Measurements from ENCODE around the gene WWOX. TPM values are rescaled to one million over a fixed set of nuclear protein-coding genes. Genes with fewer than 3 reads are reported as not detected.

WWOX gene
- total RNA-seq, 5 donors from 2014 or later (not counting 1 experiment from before 2014, with no cell fraction given), result 21.2 to 26.0 (median 22.6) TPM

GRCh38 chr16:78666318-78666717, 566.9 kb downstream of the WWOX start:
- DNase-seq (no peak), ATAC-seq (replicated peaks in 1 of 4) (no peak)
- WGBS (ENCODE audit: insufficient coverage), result 100% methylated on average over 1 of the region's 4 CpGs
- Histone ChIP-seq H3K36me3 (ENCODE audit: control insufficient read depth in 2 of 2, extremely low read depth in 1 of 2, insufficient read depth in 1 of 2, low read length in 1 of 2) (no peaks in the 10 kb centered on the region), H3K27ac (ENCODE audit: low read length) (no peak overlapping the region), H3K4me3 (ENCODE audit: control insufficient read depth in 1 of 2, extremely low read depth in 1 of 2, low read length in 1 of 2) (no peak overlapping the region), H3K9me3 (no peaks in the 10 kb centered on the region), H3K27me3 (replicated peaks in 1 of 2; ENCODE audit: control insufficient read depth in 2 of 2, extremely low read depth in 1 of 2, insufficient read depth in 2 of 2, low read length in 1 of 2) (no peaks in the 10 kb centered on the region), H3K4me1 (ENCODE audit: control insufficient read depth in 1 of 2, extremely low read depth in 1 of 2, insufficient read depth in 2 of 2, low read length in 2 of 2) (no peaks in the 10 kb centered on the region)
- H3K4me3 Mint-ChIP-seq, result no peak overlapping the region
- ChIA-PET POLR2A (no interaction called here), CTCF (no interaction called here)
- H3K4me1 Mint-ChIP-seq, result no peaks in the 10 kb centered on the region
- H3K36me3 Mint-ChIP-seq, result no peaks in the 10 kb centered on the region
- H3K27ac Mint-ChIP-seq, result no peak overlapping the region
- no peaks in the 10 kb centered on the region for H3K27me3 Mint-ChIP-seq
- H3K9me3 Mint-ChIP-seq, result no peaks in the 10 kb centered on the region

DNA sequence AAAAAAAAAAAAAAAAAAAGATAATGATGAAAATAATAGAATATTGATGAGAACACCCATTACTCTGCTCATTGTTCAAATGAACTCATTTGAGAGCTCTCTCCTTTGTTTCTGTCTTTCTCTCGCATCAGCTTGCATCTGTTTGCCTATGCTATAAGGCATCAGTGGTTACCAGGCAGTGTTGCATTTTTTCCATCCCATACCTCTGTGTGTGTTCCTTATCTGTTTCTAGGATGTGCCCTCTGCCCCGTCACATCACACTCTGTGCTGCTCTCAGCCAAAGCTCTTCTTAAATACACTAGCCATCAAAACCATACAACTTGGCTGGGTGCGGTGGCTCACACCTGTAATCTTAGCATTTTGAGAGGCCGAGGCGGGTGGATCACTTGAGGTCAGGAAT, 568.2 kb downstream of the WWOX start:
- H3K4me3 Mint-ChIP-seq, result no peak overlapping the region
- POLR2A ChIA-PET, result interaction anchor here in 1 of 2 donors (0.6 kb wide), 1 partner anchor 154 kb away, joined by 3 read pairs; no protein-coding TSS in a partner anchor

GRCh38 chr16:78668393-78668792, 568.9 kb downstream of the WWOX start:
- ATAC-seq (replicated peaks in 1 of 4), result no peak
- H3K27ac Mint-ChIP-seq, result no peak overlapping the region
- H3K36me3 Mint-ChIP-seq, result no peaks in the 10 kb centered on the region
- Histone ChIP-seq H3K9me3 (no peaks in the 10 kb centered on the region), H3K27ac (ENCODE audit: low read length) (no peak overlapping the region), H3K27me3 (replicated peaks in 1 of 2; ENCODE audit: control insufficient read depth in 2 of 2, extremely low read depth in 1 of 2, insufficient read depth in 2 of 2, low read length in 1 of 2) (no peaks in the 10 kb centered on the region), H3K4me1 (ENCODE audit: control insufficient read depth in 1 of 2, extremely low read depth in 1 of 2, insufficient read depth in 2 of 2, low read length in 2 of 2) (no peaks in the 10 kb centered on the region), H3K36me3 (ENCODE audit: control insufficient read depth in 2 of 2, extremely low read depth in 1 of 2, insufficient read depth in 1 of 2, low read length in 1 of 2) (no peaks in the 10 kb centered on the region), H3K4me3 (ENCODE audit: control insufficient read depth in 1 of 2, extremely low read depth in 1 of 2, low read length in 1 of 2) (no peak overlapping the region)
- H3K4me3 Mint-ChIP-seq, result no peak overlapping the region
- H3K9me3 Mint-ChIP-seq, result no peaks in the 10 kb centered on the region
- no peaks in the 10 kb centered on the region for H3K27me3 Mint-ChIP-seq
- H3K4me1 Mint-ChIP-seq, result no peaks in the 10 kb centered on the region
- CTCF ChIA-PET, result no interaction called here
- no peak for DNase-seq
- WGBS (ENCODE audit: insufficient coverage), result 77% methylated on average over 3 of the region's 3 CpGs
- POLR2A ChIA-PET, result no interaction called here

More for the DNA sequence above, 568.2 kb downstream of the WWOX start:
- Mint-ChIP-seq H3K4me1 (no peaks in the 10 kb centered on the region), H3K27ac (no peak overlapping the region), H3K36me3 (no peaks in the 10 kb centered on the region), H3K27me3 (no peaks in the 10 kb centered on the region), H3K9me3 (no peaks in the 10 kb centered on the region)
- ATAC-seq (replicated peaks in 1 of 4), result no peak
- DNase-seq, result no peak
- H3K27ac ChIP-seq (ENCODE audit: low read length), result no peak overlapping the region
- no peaks in the 10 kb centered on the region for H3K4me1 ChIP-seq (ENCODE audit: control insufficient read depth in 1 of 2, extremely low read depth in 1 of 2, insufficient read depth in 2 of 2, low read length in 2 of 2)
- no peaks in the 10 kb centered on the region for H3K9me3 ChIP-seq
- H3K27me3 ChIP-seq (replicated peaks in 1 of 2; ENCODE audit: control insufficient read depth in 2 of 2, extremely low read depth in 1 of 2, insufficient read depth in 2 of 2, low read length in 1 of 2), result no peaks in the 10 kb centered on the region
- CTCF ChIA-PET, result no interaction called here
- H3K4me3 ChIP-seq (ENCODE audit: control insufficient read depth in 1 of 2, extremely low read depth in 1 of 2, low read length in 1 of 2), result no peak overlapping the region
- no peaks in the 10 kb centered on the region for H3K36me3 ChIP-seq (ENCODE audit: control insufficient read depth in 2 of 2, extremely low read depth in 1 of 2, insufficient read depth in 1 of 2, low read length in 1 of 2)
- WGBS (ENCODE audit: insufficient coverage), result 96% methylated on average over 4 of the region's 5 CpGs

GRCh38 chr16:78669994-78670393, 570.5 kb downstream of the WWOX start:
- Histone ChIP-seq H3K27ac (ENCODE audit: low read length) (no peak overlapping the region), H3K27me3 (replicated peaks in 1 of 2; ENCODE audit: control insufficient read depth in 2 of 2, extremely low read depth in 1 of 2, insufficient read depth in 2 of 2, low read length in 1 of 2) (no peaks in the 10 kb centered on the region), H3K36me3 (ENCODE audit: control insufficient read depth in 2 of 2, extremely low read depth in 1 of 2, insufficient read depth in 1 of 2, low read length in 1 of 2) (no peaks in the 10 kb centered on the region), H3K9me3 (no peaks in the 10 kb centered on the region), H3K4me1 (ENCODE audit: control insufficient read depth in 1 of 2, extremely low read depth in 1 of 2, insufficient read depth in 2 of 2, low read length in 2 of 2) (no peaks in the 10 kb centered on the region), H3K4me3 (ENCODE audit: control insufficient read depth in 1 of 2, extremely low read depth in 1 of 2, low read length in 1 of 2) (no peak overlapping the region)
- CTCF ChIA-PET, result interaction anchor here in 1 of 2 donors (0.5 kb wide), 1 partner anchor 101 kb away, joined by 6 read pairs; no protein-coding TSS in a partner anchor
- no peaks in the 10 kb centered on the region for H3K9me3 Mint-ChIP-seq
- ATAC-seq (replicated peaks in 1 of 4) (no peak), DNase-seq (no peak)
- POLR2A ChIA-PET, result no interaction called here
- no peaks in the 10 kb centered on the region for H3K27me3 Mint-ChIP-seq
- H3K4me1 Mint-ChIP-seq, result no peaks in the 10 kb centered on the region
- H3K4me3 Mint-ChIP-seq, result no peak overlapping the region
- WGBS (ENCODE audit: insufficient coverage), result 93% methylated on average over 8 of the region's 9 CpGs
- no peaks in the 10 kb centered on the region for H3K36me3 Mint-ChIP-seq
- H3K27ac Mint-ChIP-seq, result no peak overlapping the region

- Histone ChIP-seq H3K9me3 (no peaks in the 10 kb centered on the region), H3K36me3 (ENCODE audit: control insufficient read depth in 2 of 2, extremely low read depth in 1 of 2, insufficient read depth in 1 of 2, low read length in 1 of 2) (no peaks in the 10 kb centered on the region), H3K27ac (ENCODE audit: low read length) (no peak overlapping the region), H3K4me3 (ENCODE audit: control insufficient read depth in 1 of 2, extremely low read depth in 1 of 2, low read length in 1 of 2) (no peak overlapping the region), H3K27me3 (replicated peaks in 1 of 2; ENCODE audit: control insufficient read depth in 2 of 2, extremely low read depth in 1 of 2, insufficient read depth in 2 of 2, low read length in 1 of 2) (no peaks in the 10 kb centered on the region), H3K4me1 (ENCODE audit: control insufficient read depth in 1 of 2, extremely low read depth in 1 of 2, insufficient read depth in 2 of 2, low read length in 2 of 2) (no peaks in the 10 kb centered on the region)
- WGBS (ENCODE audit: insufficient coverage), result 98% methylated on average over 12 of the region's 17 CpGs
- Mint-ChIP-seq H3K27me3 (no peaks in the 10 kb centered on the region), H3K27ac (no peak overlapping the region), H3K36me3 (no peaks in the 10 kb centered on the region), H3K4me3 (no peak overlapping the region), H3K9me3 (no peaks in the 10 kb centered on the region), H3K4me1 (no peaks in the 10 kb centered on the region)
- DNase-seq, result no peak
- ATAC-seq (replicated peaks in 1 of 4), result no peak
- ChIA-PET CTCF (no interaction called here), POLR2A (no interaction called here)
These were observed 573.5 kb downstream of the WWOX start for GRCh38 chr16:78672779-78673556.

- no peak overlapping the region for H3K27ac ChIP-seq (ENCODE audit: low read length)
- CTCF ChIA-PET, result no interaction called here
- WGBS (ENCODE audit: insufficient coverage), result 100% methylated on average over 1 of the region's 5 CpGs
- no peaks in the 10 kb centered on the region for H3K9me3 Mint-ChIP-seq
- no peak overlapping the region for H3K4me3 Mint-ChIP-seq
- H3K4me1 Mint-ChIP-seq, result no peaks in the 10 kb centered on the region
- no peaks in the 10 kb centered on the region for H3K27me3 Mint-ChIP-seq
- POLR2A ChIA-PET, result no interaction called here
- no peaks in the 10 kb centered on the region for H3K27me3 ChIP-seq (replicated peaks in 1 of 2; ENCODE audit: control insufficient read depth in 2 of 2, extremely low read depth in 1 of 2, insufficient read depth in 2 of 2, low read length in 1 of 2)
- no peaks in the 10 kb centered on the region for H3K9me3 ChIP-seq
- H3K36me3 Mint-ChIP-seq, result no peaks in the 10 kb centered on the region
- H3K27ac Mint-ChIP-seq, result no peak overlapping the region
- no peak overlapping the region for H3K4me3 ChIP-seq (ENCODE audit: control insufficient read depth in 1 of 2, extremely low read depth in 1 of 2, low read length in 1 of 2)
- no peak for DNase-seq
- ATAC-seq (replicated peaks in 1 of 4), result no peak
- H3K36me3 ChIP-seq (ENCODE audit: control insufficient read depth in 2 of 2, extremely low read depth in 1 of 2, insufficient read depth in 1 of 2, low read length in 1 of 2), result no peaks in the 10 kb centered on the region
- H3K4me1 ChIP-seq (ENCODE audit: control insufficient read depth in 1 of 2, extremely low read depth in 1 of 2, insufficient read depth in 2 of 2, low read length in 2 of 2), result no peaks in the 10 kb centered on the region
These were observed 574.4 kb downstream of the WWOX start for GRCh38 chr16:78673884-78674283.
